ENCODE measurements around the gene PICALM.

PICALM gene

DNA sequence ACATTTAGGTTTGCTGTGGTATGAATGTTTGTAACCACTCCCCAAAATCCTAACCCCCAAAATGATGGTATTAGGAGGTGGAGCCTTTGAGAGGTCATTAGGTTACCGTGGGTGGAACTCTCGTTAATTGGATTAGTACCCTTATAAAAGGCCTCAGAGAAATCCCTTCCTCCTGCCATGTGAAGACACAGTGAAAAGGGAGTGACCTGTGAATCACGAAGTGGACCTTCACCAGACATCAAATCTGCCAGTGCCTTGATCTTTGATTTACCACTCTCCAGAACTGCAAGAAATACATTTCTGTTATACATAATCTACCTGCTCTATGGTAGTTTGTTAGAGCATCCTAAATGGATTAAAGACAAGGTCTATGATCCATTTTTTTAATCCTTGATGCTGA lies 12.6 kb upstream of the PICALM start:
- DNase-seq (ENCODE audit: low read depth in 2 of 2), result no peak

DNA sequence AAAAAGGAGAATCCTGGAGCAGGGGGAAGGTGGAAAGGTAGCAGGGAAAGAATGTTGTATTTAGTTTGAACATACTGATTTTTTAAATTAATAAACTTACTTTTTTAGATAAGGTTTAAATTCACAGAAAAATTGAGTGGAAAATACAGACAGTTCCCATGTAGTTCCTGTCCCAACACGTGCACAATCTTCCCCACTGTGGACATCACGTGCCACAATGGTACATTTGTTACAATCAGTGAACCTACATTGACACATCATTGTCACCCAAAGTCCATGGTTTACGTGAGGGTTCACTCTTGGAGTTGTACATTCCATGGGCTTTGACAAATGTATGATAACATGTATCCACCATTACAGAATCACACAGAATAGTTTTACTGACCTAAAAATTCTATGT lies 10.5 kb upstream of the PICALM start:
- DNase-seq (ENCODE audit: low read depth in 2 of 2), result no peak

DNA sequence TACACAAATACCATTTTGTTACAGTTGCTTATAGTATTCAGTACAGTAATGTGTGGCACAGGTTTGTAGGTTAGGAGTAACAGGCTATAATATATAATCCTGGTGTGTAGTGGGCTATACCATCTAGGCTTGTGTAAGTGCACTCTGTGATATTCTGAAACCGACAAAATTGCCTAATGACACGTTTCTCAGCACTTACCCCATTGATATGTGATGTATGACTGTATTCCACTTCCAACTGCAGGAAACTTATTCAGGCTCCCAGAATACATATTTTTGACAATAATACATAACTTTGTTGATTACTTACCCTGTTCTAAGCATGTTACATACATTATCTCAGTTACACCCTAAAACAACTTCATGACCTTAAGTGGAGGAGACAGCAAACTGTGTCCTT lies 5.1 kb upstream of the PICALM start:
- no peak for DNase-seq (ENCODE audit: low read depth in 2 of 2)

DNA sequence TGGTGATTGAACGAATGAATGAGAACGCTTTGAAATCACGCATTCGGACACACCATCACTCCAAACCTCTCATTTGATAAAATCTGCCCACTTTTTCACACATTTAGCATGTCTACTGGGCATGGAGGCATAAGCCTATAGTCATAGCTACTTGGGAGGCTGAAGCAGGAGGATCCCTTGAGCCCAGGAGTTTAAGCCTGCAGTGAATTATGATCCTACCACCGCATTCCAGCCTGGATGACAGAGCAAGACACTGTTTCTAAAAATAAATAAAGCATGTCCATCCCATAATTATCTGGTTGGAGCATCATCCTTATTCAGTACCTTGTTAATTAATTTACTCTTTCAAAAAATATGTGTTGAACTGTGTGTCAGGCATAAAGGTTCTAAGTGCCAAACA lies 3.3 kb upstream of the PICALM start:
- DNase-seq (ENCODE audit: low read depth in 2 of 2), result no peak

DNA sequence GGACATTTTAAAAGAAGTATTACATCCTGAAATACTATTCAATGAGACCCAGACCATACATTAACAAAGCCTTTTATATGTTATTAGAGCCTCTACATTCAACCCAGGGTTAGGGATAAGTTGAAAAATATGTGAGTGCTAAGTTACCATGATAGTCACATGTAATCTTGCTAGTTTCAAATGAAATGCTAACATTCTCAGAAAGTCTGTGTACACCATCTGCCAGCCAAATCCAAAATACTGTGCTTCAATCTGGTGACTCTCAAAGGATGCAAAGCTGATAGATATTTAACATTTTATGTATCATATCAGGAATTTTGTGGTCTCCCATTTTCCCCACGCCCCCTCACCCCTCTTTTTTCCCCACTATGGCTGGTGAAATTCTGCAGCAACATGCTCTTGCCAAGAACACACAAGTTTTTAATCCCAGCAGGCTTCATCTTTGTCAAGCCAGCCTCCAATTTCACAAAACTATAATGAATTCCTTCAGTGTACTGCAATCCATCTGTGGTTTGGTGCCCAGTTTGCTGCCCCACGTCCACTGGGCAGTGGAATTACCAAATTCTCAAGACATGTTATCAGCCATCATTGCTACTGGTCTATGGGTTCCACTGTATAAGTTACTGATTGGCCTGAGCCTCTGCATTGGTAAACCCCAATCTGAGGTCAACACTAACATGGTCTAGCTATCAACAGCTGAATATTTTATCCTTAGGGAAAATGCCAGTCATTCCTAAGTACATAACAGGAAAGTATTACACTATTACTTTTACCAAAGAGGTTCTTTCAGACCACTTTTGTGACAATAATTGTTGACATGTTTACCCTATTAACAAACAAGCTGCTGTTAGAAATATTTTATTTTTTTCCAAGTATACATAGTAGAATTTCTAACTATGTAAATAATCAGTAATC lies 1.5 kb upstream of the PICALM start:
- no peak for DNase-seq (ENCODE audit: low read depth in 2 of 2)

DNA sequence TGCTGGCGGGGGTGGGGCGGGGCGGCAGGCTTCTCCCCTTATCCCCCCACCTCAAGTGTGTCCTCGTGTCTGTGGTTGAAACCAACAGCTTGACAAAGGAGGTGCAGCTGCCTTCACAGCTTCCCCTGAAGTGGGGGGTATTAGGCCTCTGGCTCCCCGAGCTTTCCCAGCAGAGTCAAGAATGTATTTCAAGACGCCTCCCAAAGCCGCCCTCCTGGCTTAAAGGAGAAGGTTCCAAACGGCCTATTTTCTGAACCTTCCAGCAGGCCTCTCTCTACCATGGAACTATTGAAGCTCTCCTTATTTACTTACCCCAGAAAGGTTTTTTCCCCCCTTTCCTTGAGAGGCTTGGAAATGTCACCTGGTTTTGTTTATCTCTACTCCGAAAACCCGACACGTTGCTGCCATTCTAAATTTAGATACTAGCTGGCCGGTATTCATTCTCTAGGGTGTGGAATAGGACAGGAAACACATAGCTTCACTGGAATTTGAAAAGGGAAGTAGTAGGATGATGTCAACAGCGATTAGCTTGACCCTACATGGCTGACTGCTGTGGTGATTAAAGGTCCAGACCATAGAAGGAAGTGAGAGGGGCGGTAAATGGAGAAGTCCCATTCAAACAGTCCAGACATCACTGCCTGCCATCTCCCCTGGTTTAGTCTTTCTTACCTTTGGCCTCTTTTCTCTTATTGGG lies 671 bp upstream of the PICALM start:
- DNase-seq (ENCODE audit: low read depth in 2 of 2), result no peak

DNA sequence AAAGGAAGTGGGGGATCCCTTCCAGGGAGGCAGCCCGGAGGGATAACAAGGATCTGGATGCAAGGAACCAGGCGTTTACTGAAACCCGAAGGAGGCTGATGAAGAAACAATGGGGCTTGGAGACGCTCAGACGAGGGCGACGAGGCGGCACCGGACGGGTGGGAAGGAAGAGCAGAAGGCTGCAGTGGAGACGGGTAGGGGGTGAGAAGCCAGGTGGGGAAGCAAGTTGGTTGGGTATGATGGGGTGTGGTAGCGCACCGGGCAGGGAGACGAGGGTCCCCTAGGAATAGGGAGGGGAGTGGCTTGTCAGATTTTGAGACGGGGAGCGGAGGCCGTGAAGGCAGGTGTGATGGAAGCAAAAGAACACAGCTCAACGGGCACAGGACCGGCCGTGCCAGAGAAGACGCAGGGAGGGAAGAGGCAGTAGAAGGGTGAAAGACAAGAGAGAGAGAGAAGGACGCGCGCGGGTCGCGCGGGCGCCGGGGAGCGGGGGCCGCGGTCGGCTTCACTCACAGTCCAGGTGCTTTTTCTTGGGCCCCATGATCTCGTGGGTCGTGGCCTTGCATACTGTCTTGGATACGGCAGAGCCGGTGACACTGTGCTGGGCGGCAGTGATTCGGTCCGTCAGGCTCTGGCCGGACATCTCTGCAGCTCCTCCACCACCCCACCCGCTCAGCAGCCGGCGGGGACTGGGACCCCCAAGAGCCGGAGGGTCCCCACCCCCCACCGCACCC lies 579 bp downstream of the PICALM start:
- DNase-seq (ENCODE audit: low read depth in 2 of 2), result no peak

DNA sequence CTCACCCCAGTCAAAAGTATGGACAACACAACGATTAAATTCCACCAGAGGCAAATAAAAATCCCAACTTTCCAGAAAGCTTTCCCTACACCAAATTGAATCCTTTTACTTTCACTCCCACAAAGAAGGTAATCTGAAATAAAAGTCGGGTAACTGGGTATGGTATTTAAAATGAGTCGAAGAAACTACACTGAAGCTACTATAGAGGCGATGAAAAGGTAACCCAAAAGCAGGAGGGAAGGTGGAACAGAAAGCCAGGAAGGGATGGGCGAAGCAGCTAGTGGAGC lies 1.1 kb downstream of the PICALM start:
- DNase-seq (ENCODE audit: low read depth in 2 of 2), result no peak

DNA sequence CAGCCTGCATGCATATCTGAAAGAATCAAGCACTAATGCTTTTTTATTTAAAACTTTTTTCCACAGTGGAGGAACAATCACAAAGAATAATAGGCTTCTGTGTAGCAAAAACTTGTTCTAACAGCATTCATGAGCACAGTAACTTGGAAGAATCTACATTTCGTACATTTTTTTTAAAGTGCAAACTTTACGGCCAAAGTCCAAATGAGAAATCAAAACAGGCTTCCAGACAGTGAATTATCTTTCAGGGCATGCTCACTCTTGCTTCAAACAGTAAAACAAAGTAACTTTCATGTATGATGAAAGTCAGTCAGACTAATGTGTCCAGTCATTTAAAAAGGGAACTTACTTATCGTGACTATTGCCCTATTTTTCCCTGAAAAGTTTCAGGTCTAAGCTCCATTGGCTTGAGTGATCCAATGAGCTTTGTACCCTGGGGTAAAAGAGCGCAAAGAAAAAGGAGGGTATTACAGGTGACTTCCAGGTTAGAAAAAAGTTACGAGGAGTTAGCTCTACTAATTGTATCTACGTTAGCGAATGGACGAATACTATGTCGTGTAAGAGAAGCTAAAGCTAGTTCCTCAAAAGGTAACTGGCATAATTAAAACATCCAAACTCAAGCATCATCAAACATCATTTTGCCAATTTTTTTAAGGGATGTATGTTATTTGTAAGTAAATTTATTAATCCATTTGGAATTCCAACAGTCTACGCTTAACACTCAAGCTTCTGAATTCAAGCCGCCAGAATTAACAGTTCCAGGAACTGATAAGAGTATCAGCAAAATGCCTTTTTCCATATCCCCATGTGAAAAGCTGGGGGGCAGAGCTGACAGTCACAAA lies 1.7 kb downstream of the PICALM start:
- no peak for DNase-seq (ENCODE audit: low read depth in 2 of 2)

DNA sequence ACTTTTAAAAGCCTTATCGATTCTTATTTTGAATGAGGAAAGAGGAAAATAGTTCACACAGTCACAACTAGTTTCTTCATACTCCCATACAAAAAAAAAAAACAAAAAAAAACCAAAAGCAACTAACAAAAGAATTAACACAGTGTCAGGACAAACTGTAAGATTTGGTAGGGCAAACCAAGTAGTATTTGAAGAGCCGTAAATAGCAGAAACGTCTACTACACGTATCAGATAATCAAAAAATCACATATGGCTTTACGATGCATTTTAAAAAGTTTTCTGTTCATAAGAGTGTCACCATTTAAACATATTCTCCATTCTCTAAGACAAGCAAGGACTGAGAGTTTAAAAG lies 2.3 kb downstream of the PICALM start:
- no peak for DNase-seq (ENCODE audit: low read depth in 2 of 2)

DNA sequence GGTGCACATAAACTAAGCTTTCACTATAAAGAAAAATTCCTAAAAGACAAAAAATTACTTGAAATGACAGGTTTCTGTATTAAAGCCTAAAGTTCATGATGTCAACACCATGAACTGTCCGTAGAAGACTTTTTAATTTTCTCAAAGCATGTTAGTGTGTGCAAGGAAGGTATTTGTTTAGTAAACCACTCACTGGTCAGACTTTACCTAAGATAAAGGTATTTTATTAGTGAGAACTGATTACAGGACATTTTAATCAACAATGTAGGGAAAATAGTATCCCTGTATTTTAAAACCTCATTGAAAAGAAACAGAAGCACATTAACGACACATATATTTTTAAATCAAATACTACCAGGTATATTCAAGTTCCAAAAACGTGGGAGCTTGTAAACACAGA lies 2.9 kb downstream of the PICALM start:
- DNase-seq (ENCODE audit: low read depth in 2 of 2), result no peak

DNA sequence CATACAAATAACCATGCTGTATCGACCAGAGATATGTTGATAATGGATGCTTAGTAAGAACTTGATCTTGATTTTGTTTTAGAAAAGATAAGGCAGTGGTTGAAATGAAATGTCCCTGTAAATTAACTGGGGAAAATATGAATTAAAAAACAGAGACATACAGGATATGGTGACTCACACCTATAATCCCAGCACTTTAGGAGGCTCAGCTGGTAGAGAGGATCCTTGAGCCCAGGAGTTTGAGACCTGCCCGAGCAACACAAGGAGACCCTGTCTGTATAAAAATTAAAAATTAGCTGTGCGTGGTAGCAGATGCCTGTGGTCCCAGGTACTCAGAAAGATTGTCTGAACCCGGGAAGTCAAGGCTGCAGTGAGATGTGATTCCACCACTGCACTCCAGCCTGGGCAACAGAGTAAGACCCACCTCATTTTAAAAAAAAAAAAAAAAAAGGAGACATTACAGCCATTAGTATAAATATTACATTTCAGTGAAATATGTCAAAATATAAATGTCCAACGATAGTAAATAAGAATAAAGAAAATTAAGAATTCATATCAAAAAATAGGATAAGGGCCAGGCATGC lies 4.6 kb downstream of the PICALM start:
- no peak for DNase-seq (ENCODE audit: low read depth in 2 of 2)

DNA sequence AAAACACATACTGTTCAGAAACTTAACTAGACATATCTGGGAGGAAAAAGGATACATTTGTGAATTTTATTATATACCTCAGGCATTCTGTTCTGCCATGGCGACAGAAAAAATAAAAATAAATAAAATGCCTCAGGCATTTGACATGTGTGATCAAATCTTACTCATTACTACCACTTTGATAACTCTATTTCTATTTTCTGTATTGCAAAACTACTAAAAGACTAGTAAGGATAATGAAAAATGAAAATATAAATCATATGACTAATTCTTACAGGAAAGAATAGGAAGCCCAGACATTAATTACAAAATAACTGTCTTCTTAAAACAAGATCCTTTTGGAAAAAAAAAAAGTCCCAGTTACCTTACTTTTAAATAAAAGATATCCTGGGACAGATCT lies 5.3 kb downstream of the PICALM start:
- no peak for DNase-seq (ENCODE audit: low read depth in 2 of 2)

DNA sequence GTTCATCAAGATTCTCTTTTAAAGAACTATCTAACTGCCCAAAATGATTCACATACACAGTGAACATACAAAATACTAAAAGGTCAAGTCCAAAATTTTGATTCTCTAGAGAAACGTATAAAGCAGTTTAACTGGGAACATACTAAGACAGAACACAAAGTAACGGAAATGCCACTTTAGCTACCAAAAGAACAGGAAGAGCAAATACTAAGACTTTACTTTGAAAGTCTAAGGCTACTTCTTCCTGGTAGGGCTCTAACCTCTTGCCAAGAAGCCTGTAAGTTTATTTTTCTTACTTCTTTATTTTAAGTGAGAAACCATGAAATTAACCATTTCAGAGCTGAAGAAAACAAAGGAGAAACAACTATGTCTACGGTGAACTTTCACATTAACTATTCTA lies 6.2 kb downstream of the PICALM start:
- DNase-seq (ENCODE audit: low read depth in 2 of 2), result no peak

DNA sequence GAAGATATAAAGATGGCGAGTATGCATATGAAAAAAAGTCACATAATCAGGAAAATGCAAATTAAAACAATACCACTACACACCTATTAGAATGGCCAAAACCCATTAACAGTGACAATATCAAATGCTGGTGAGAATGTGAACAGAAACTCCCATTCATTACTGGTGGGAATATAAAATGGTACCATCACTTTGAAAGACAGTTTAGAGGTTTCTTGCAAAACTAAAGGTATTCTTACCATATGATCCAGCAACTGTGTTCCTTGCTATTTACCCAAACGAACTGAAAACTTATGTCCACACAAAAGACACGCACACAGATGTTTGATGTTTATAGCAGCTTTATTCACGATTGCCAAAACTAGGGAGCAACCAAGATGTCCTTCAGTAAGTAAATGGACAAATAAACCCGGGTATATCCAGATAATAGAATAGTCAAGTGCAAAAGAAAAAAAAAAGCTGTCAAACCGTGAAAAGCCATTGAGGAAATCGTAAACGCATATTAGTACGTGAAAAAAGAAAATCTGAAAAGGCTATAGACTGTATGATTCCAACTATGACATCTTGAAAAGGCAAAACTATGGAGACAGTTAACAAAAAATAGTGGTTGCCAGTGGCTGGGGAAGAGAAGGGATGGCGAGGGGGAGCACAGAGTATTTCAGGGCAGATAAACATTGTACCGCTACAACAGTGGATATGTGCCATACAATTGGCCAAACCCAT lies 7.2 kb downstream of the PICALM start:
- no peak for DNase-seq (ENCODE audit: low read depth in 2 of 2)

DNA sequence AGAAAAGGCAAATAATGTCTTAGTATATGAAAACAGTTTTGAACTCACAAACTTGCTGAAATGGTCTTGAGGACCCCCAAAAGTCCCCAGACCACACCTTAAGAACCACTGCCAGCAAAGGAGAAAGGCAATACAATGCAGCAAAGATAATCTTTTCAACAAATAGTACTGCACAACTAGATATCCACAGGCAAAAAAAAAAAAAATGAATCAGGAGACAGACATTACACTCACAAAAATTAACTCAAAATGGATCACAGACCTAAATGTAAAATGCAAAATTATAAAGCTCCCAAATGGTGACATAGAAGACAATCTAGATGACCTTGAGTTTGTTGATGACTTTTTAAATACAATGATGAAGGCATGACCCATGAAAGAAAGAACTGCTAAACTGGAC lies 8.3 kb downstream of the PICALM start:
- no peak for DNase-seq (ENCODE audit: low read depth in 2 of 2)

DNA sequence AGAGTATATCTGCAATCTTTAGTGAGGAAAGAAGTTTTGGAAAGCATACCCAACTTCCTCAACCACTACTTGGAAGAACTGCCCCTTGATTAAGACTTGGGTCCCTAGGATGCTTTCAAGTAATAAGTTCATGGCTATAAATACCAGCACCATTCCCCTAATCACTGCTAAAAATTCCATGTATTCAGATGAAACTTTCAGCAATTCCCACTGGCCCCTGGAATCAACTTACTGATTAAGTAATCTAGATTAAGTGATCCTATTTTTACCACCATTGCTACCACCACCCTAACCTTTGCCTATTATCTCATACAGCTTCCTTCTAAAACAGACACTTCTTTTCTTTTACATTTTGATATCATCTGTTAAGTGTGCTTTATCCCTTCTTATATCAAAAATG lies 10.5 kb downstream of the PICALM start:
- no peak for DNase-seq (ENCODE audit: low read depth in 2 of 2)

DNA sequence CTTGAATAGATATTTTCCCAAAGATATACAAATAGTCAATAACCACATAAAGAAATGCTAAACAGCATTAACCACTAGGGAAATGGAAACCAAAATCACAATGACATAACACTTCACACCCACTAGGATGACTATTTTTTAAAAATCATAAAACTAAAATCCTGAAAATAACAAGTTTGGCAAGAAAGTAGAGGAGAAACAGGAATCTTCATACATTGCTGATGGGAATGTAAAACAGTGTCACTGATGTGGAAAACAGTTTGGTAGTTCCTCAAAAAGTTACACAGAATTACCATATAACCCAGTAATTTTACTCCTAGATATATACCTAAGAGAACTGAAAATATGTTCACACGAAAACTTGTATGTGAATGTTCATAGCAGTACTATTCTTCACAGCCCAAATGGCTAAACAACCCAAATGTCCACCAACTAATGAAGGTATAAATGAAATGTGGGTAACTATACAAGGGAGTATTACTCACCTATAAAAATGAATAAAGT lies 12.5 kb downstream of the PICALM start:
- DNase-seq (ENCODE audit: low read depth in 2 of 2), result no peak

DNA sequence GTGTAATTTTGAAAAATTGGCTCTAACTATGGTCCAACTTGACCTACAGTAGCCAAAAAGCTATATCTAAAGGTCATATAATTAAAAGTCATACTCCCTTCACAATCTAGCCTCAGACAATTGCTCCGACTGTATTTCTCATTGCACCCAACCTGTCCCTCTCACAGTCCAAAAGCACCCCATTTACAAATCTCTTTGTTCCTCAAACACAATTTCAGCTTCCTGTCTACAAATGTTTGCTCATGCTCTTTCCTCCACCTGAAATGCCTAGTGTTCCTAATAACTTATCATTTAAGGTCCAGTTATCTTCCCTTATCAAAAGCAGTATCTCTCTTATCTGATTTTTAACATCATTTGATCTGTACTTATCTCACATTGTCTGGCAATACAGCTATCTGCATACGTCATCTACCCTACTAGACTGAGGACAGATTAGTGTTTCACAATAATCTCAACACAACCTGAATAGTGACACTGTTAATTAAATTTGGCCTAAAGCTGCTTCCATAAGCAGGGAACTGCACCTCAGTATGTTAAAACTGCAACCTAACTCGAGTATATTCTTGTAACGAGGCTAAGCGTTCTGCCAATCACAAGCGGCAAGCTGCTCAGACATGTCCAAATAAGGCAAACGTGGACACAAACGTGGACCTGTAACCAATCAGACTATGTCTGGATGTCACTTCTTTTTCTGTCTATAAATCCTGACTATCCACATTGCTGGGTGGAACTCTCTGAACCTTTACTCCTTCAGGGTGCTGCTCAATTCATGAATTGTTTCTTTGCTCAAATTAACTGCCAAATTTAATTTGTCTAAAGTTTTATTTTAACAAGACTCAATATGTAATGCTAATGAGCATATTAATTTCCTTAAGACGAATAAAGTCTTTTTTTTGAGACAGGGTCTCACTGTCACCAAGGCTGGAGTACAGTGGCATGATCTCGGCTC lies 15.9 kb downstream of the PICALM start:
- no peak for DNase-seq (ENCODE audit: low read depth in 2 of 2)
